OCI-LY1 (cell line): ENCODE data around the gene TFAP2E.

Experiments used
- H2AFZ ChIP-seq: fragments of 200-600 bp; sonication (generic), shearing (Covaris generic); 2 replicates; pipeline ENCODE4 v1.6.0; 2014; ENCODE audit warnings: antibody characterized with exemption, mild to moderate bottlenecking, low read length
- H3F3A ChIP-seq: fragments of 200-600 bp; sonication (generic), shearing (Covaris generic); 2 replicates; pipeline ENCODE4 v1.6.0; 2014; ENCODE audit warnings: mild to moderate bottlenecking, antibody characterized with exemption, low read length, moderate library complexity; ENCODE audit not compliant: insufficient read depth
- H3K27ac ChIP-seq: fragments of 200-600 bp; sonication (generic); 2 replicates; pipeline ENCODE4 v1.5.1; 2014; ENCODE audit warnings: low read length, mixed run types, mild to moderate bottlenecking, low read depth; ENCODE audit not compliant: poor library complexity, severe bottlenecking
- H3K27me3 ChIP-seq: fragments of 200-600 bp; sonication (generic); 2 replicates; pipeline ENCODE4 v1.6.0; 2014; ENCODE audit warnings: antibody characterized with exemption, mild to moderate bottlenecking, low read length, moderate library complexity; ENCODE audit not compliant: insufficient read depth
- H3K36me3 ChIP-seq: fragments of 200-600 bp; sonication (generic); 2 replicates; pipeline ENCODE4 v1.6.1; 2014; ENCODE audit warnings: mild to moderate bottlenecking, antibody characterized with exemption, low read length, moderate library complexity, mixed read lengths; ENCODE audit not compliant: insufficient read depth
- H3K4me1 ChIP-seq: fragments of 200-600 bp; sonication (generic); 2 replicates; pipeline ENCODE4 v1.5.1; 2014; ENCODE audit warnings: mild to moderate bottlenecking, low read length, moderate library complexity; ENCODE audit not compliant: insufficient read depth, severe bottlenecking
- H3K4me2 ChIP-seq: fragments of 200-600 bp; sonication (generic), shearing (Covaris generic); 2 replicates; pipeline ENCODE4 v1.6.1; 2014; ENCODE audit warnings: low read length
- H3K4me3 ChIP-seq: fragments of 200-600 bp; sonication (generic); 2 replicates; pipeline ENCODE4 v1.5.1; 2014; ENCODE audit warnings: low read length, low read depth, mild to moderate bottlenecking, mixed read lengths; ENCODE audit not compliant: poor library complexity, severe bottlenecking
- H3K79me2 ChIP-seq: fragments of 200-600 bp; shearing (Covaris generic); 2 replicates; pipeline ENCODE4 v1.6.1; 2016; ENCODE audit warnings: mixed run types, low read length, mixed read lengths; ENCODE audit not compliant: insufficient read depth
- H3K9ac ChIP-seq: fragments of 200-600 bp; sonication (generic), shearing (Covaris generic); 2 replicates; pipeline ENCODE4 v1.6.1; 2014; ENCODE audit warnings: mild to moderate bottlenecking, low read length, mixed read lengths
- H3K9me2 ChIP-seq: fragments of 200-600 bp; sonication (generic), shearing (Covaris generic); 2 replicates; pipeline ENCODE4 v1.6.1; 2014; ENCODE audit warnings: low read depth, mild to moderate bottlenecking, low read length, mixed read lengths
- H3K9me3 ChIP-seq: fragments of 200-600 bp; shearing (Covaris generic); 2 replicates; pipeline ENCODE4 v1.6.1; 2014; ENCODE audit warnings: low read length, mixed read lengths
- H4K20me1 ChIP-seq: fragments of 200-600 bp; sonication (generic), shearing (Covaris generic); 2 replicates; pipeline ENCODE4 v1.6.0; 2016; ENCODE audit warnings: mild to moderate bottlenecking, low read length; ENCODE audit not compliant: insufficient read depth
- EZH2 ChIP-seq: fragments of 200-600 bp; sonication (generic), shearing (Covaris generic); IDR thresholded peaks from 2 replicates; pipeline ENCODE4 v1.8.0; 2017; ENCODE audit warnings: borderline replicate concordance, mixed run types, mild to moderate bottlenecking, antibody characterized with exemption, low read length, moderate library complexity, mixed read lengths
- TF ChIP-seq, protein P1 (sequence below): fragments of 200-600 bp; sonication (generic), shearing (Covaris generic); IDR thresholded peaks from 2 replicates; pipeline ENCODE4 v1.5.1; 2017; ENCODE audit warnings: mild to moderate bottlenecking, antibody characterized with exemption, low read length, moderate library complexity, mixed read lengths

The TFAP2E gene

GRCh38 chr1:35544976-35545375 lies 28.1 kb upstream of the TFAP2E start:
- Histone ChIP-seq H3K9me3 (no peaks in the 10 kb centered on the region), H3K9ac (no peak overlapping the region; the same call in 1 of the 2 replicates), H3K36me3 (peaks cover 45% of the 10 kb centered on the region), H3K4me1 (peaks cover 21% of the 10 kb centered on the region), H3K27me3 (no peaks in the 10 kb centered on the region), H3K9me2 (no peaks in the 10 kb centered on the region), H3K27ac (peak overlapping the region; percentile 8), H4K20me1 (no peaks in the 10 kb centered on the region), H3K4me3 (no peak overlapping the region), H3F3A (no peaks in the 10 kb centered on the region), H3K79me2 (no peaks in the 10 kb centered on the region), H2AFZ (no peak overlapping the region), H3K4me2 (peak overlapping the region; percentile 47)
- TF ChIP-seq, protein P1, sequence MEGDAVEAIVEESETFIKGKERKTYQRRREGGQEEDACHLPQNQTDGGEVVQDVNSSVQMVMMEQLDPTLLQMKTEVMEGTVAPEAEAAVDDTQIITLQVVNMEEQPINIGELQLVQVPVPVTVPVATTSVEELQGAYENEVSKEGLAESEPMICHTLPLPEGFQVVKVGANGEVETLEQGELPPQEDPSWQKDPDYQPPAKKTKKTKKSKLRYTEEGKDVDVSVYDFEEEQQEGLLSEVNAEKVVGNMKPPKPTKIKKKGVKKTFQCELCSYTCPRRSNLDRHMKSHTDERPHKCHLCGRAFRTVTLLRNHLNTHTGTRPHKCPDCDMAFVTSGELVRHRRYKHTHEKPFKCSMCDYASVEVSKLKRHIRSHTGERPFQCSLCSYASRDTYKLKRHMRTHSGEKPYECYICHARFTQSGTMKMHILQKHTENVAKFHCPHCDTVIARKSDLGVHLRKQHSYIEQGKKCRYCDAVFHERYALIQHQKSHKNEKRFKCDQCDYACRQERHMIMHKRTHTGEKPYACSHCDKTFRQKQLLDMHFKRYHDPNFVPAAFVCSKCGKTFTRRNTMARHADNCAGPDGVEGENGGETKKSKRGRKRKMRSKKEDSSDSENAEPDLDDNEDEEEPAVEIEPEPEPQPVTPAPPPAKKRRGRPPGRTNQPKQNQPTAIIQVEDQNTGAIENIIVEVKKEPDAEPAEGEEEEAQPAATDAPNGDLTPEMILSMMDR: peak; percentile 91
- no peak for TF ChIP-seq EZH2

GRCh38 chr1:35546614-35547013 lies 26.5 kb upstream of the TFAP2E start:
- Histone ChIP-seq H3K4me3 (no peak overlapping the region), H3F3A (no peaks in the 10 kb centered on the region), H3K36me3 (peaks cover 47% of the 10 kb centered on the region), H4K20me1 (no peaks in the 10 kb centered on the region), H3K27ac (no peak overlapping the region), H3K9me3 (no peaks in the 10 kb centered on the region), H2AFZ (no peak overlapping the region), H3K4me1 (peaks cover 18% of the 10 kb centered on the region), H3K27me3 (no peaks in the 10 kb centered on the region), H3K79me2 (no peaks in the 10 kb centered on the region), H3K9me2 (no peaks in the 10 kb centered on the region), H3K9ac (no peak overlapping the region), H3K4me2 (no peak overlapping the region)
- TF ChIP-seq EZH2: no peak
- TF ChIP-seq, protein P1: no peak

DNA sequence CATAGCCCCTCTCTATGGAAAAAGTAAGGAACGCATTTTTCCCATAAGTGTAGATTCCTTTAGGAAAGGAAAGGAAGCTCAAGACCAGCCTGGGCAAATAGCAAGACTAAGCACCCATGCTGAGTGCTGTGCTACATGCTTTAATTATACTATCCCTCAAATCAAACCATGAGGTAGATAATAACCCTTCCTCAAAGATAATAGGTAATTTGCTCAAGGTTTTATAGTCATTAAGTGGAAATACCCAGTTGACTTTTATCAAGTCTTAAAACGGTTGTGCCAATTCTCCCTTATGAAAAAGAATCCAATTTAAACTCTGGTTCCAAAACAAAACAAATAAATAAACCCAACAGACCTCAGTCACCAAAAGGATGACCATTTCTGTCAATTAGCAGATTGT lies 19.3 kb upstream of the TFAP2E start:
- Histone ChIP-seq H3K36me3 (peaks cover 40% of the 10 kb centered on the region), H4K20me1 (no peaks in the 10 kb centered on the region), H3K79me2 (no peaks in the 10 kb centered on the region; the same call in 1 of the 2 replicates), H3K4me1 (peaks cover 34% of the 10 kb centered on the region), H3F3A (peaks cover under 1% of the 10 kb centered on the region; the same call in 1 of the 2 replicates), H3K27ac (no peak overlapping the region), H3K9me3 (no peaks in the 10 kb centered on the region), H3K27me3 (no peaks in the 10 kb centered on the region), H2AFZ (no peak overlapping the region), H3K9ac (no peak overlapping the region), H3K4me3 (no peak overlapping the region), H3K4me2 (no peak overlapping the region), H3K9me2 (no peaks in the 10 kb centered on the region)
- TF ChIP-seq EZH2: no peak
- TF ChIP-seq, protein P1: no peak
